ENCODE results near the gene CHD9.
A peak's percentile ranks its signal among the peaks of the same experiment; 100 is the strongest.

CHD9 gene

GRCh38 chr16:53282328-53282727, 227.5 kb downstream of the CHD9 start:
- no peak overlapping the region for H3K4me3 ChIP-seq (ENCODE audit: low read depth, low read length)
- TF ChIP-seq, protein P1, sequence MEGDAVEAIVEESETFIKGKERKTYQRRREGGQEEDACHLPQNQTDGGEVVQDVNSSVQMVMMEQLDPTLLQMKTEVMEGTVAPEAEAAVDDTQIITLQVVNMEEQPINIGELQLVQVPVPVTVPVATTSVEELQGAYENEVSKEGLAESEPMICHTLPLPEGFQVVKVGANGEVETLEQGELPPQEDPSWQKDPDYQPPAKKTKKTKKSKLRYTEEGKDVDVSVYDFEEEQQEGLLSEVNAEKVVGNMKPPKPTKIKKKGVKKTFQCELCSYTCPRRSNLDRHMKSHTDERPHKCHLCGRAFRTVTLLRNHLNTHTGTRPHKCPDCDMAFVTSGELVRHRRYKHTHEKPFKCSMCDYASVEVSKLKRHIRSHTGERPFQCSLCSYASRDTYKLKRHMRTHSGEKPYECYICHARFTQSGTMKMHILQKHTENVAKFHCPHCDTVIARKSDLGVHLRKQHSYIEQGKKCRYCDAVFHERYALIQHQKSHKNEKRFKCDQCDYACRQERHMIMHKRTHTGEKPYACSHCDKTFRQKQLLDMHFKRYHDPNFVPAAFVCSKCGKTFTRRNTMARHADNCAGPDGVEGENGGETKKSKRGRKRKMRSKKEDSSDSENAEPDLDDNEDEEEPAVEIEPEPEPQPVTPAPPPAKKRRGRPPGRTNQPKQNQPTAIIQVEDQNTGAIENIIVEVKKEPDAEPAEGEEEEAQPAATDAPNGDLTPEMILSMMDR (IDR thresholded peaks at IDR 0.05; ENCODE audit: insufficient read depth, low read depth, low read length, missing control alignments) = no peak
- no peak for DNase-seq (ENCODE audit: low read depth)

DNA sequence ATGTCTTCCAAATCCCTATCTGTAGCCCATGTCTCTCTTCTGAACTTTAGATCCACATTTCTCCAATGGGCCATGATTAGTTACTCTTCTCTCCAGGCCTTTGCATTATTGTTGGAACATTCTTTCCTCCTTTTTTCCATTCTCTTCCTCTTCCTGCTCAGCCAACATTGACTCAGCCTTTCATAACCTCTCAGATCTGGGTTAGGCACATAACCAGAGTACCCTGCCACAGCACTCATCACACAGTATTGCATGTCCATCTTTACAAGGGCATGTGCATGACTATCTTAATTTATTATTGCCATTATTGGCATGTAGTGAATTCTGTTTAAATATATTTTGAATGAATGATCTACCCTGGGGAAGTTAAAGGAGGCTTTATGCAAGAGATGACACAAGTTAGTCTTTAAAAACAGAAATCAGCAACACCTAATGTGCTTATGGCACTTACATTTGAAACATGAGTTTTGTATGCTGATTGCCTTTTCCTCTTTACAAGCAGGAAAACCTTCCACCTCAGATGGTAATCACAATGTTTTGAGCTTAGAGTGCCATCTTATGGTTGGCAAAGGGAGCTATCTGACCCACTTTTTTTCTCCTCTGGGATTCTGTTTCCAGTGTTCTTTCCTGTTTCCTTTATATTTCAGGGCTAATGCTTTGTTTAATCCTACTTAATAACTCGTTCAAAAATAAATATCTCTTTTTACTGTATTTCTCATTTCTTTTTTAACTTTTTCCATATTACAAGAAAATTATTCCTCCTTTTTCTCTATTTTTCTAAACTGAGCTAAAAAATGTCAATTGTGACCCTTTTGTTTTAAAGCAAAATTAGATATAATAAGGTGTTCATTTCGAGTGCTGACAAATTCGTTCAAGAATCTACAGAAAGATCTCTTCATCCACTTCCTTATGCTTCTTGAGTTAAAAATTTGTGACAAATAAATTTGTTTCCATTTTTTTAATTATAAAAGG, 228.5 kb downstream of the CHD9 start:
- peak; percentile 20 for DNase-seq (ENCODE audit: low read depth)
- no peak overlapping the region for H3K4me3 ChIP-seq (ENCODE audit: low read depth, low read length)
- TF ChIP-seq, protein P1 (IDR thresholded peaks at IDR 0.05; ENCODE audit: insufficient read depth, low read depth, low read length, missing control alignments) = peak; percentile 29

DNA sequence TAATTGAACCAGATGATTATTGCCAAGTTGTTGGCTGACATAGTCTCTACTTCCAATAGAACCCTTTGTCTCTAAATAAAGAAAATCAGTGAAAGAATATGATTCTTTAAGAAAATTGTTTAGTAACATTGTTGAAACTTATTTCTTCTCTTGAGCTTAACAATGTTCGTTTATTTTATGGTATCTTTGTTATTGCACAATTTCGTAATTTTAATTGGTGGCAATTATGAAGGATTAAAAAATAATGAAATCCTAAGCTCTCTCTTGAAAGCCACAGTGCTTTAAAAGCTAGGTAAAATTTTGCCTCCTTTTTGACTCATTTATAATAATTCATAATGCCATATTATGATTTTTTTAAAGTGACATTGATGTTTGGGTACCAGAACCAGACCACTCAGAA, 230.4 kb downstream of the CHD9 start:
- TF ChIP-seq, protein P1 (IDR thresholded peaks at IDR 0.05; ENCODE audit: insufficient read depth, low read depth, low read length, missing control alignments) = no peak
- H3K4me3 ChIP-seq (ENCODE audit: low read depth, low read length) = no peak overlapping the region
- DNase-seq (ENCODE audit: low read depth) = no peak

GRCh38 chr16:53290520-53290919, 235.7 kb downstream of the CHD9 start:
- TF ChIP-seq, protein P1 (IDR thresholded peaks at IDR 0.05; ENCODE audit: insufficient read depth, low read depth, low read length, missing control alignments) = no peak
- no peak for DNase-seq (ENCODE audit: low read depth)

GRCh38 chr16:53291757-53292392, 237.1 kb downstream of the CHD9 start:
- no peak overlapping the region for H3K4me3 ChIP-seq (ENCODE audit: low read depth, low read length)
- TF ChIP-seq, protein P1 (IDR thresholded peaks at IDR 0.05; ENCODE audit: insufficient read depth, low read depth, low read length, missing control alignments) = no peak
- DNase-seq (ENCODE audit: low read depth) = no peak

More at GRCh38 chr16:53290520-53290919, 235.7 kb downstream of the CHD9 start:
- no peak overlapping the region for H3K4me3 ChIP-seq (ENCODE audit: low read depth, low read length)

- no peak for DNase-seq (ENCODE audit: low read depth)
- TF ChIP-seq, protein P1 (IDR thresholded peaks at IDR 0.05; ENCODE audit: insufficient read depth, low read depth, low read length, missing control alignments) = no peak
- H3K4me3 ChIP-seq (ENCODE audit: low read depth, low read length) = no peak overlapping the region
Observed at GRCh38 chr16:53297477-53297876, 242.7 kb downstream of the CHD9 start.
